B cell (primary cell): Measurements from ENCODE around the gene TRAPPC12.
"Not testable (repeated sequence)": the region's sequence is repeated elsewhere in the genome, so short reads cannot be mapped to it uniquely, and the experiment has no call there.

Experiments
- EZH2 ChIP-seq: IDR thresholded peaks from 2 replicates; pipeline ENCODE4 v1.6.1; 2012; ENCODE audit warnings: borderline replicate concordance, low read depth, mild to moderate bottlenecking, moderate library complexity, low read length; ENCODE audit not compliant: insufficient read depth, poor library complexity, severe bottlenecking
- TF ChIP-seq, protein P1 (sequence below): fragments of 200-600 bp; IDR thresholded peaks from one replicate; pipeline ENCODE4 v1.8.0; 2022; ENCODE audit warnings: antibody characterized with exemption, mild to moderate bottlenecking

DNA sequence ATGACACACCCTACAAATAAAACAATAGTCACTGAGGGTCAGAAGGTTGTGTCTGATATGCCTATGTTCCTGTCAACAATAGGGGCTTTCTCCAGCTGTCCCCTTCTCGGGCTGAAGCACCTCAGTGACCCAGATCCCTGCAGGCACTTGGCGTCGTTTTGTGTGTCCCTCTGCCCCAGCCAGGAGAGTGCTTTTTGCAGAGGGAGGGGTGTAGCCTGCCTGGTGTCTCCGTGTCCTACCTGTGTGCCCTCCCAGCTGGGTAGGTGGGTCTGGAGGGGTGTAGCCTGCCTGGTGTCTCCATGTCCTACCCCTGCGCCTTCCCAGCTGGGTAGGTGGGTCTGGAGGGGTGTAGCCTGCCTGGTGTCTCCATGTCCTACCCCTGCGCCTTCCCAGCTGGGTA is 74.5 kb downstream of the TRAPPC12 start:
- TF ChIP-seq, protein P1, sequence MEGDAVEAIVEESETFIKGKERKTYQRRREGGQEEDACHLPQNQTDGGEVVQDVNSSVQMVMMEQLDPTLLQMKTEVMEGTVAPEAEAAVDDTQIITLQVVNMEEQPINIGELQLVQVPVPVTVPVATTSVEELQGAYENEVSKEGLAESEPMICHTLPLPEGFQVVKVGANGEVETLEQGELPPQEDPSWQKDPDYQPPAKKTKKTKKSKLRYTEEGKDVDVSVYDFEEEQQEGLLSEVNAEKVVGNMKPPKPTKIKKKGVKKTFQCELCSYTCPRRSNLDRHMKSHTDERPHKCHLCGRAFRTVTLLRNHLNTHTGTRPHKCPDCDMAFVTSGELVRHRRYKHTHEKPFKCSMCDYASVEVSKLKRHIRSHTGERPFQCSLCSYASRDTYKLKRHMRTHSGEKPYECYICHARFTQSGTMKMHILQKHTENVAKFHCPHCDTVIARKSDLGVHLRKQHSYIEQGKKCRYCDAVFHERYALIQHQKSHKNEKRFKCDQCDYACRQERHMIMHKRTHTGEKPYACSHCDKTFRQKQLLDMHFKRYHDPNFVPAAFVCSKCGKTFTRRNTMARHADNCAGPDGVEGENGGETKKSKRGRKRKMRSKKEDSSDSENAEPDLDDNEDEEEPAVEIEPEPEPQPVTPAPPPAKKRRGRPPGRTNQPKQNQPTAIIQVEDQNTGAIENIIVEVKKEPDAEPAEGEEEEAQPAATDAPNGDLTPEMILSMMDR, result not testable (repeated sequence)
- TF ChIP-seq EZH2, result not testable (repeated sequence)
